NCI-H460 (cell line): ENCODE measurements around the gene CCDC92B. TPM values are rescaled to one million over a fixed set of nuclear protein-coding genes. Genes with fewer than 3 reads are reported as not detected.

Source experiments
- DNase-seq: peaks from one replicate; pipeline ENCODE4 v3.0.0-alpha.2; 2016; ENCODE audit warnings: low read depth; ENCODE audit errors: extremely low read depth
- total RNA-seq: library from RNA; depleted of rRNA; stranded (reverse); fragments of >200 nt; shearing (Covaris generic); gene quantifications from 2 replicates; pipeline ENCODE4 v1.2.3, GENCODE V29; 2014

Gene CCDC92B
- total RNA-seq, 1 experiment from 2014 or later: not detected

GRCh38 chr17:2723505-2723996 lies 25.9 kb downstream of the CCDC92B start:
- no peak for DNase-seq

- DNase-seq: no peak
Measured at GRCh38 chr17:2722611-2723010, 26.8 kb downstream of the CCDC92B start.

DNA sequence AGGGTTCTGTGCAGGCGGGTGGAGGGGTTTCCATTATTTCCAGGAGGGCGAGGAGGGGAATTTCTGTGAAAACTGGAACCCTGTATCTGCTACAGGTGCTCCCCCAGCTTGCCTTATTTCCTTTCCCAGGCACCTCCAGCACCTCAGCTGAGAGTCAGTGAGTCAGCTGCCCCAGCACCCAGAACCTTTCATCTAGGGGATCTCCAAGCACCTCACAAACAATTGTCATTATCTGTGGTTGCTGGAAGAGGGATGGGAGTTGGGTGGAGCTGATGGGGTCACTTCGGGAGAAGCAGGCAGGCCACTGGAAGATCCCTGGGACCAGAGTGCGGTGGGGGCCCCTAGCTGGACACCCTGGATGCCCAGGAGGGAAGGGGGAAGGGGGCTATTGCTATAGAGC lies 27.8 kb downstream of the CCDC92B start:
- DNase-seq: no peak

DNA sequence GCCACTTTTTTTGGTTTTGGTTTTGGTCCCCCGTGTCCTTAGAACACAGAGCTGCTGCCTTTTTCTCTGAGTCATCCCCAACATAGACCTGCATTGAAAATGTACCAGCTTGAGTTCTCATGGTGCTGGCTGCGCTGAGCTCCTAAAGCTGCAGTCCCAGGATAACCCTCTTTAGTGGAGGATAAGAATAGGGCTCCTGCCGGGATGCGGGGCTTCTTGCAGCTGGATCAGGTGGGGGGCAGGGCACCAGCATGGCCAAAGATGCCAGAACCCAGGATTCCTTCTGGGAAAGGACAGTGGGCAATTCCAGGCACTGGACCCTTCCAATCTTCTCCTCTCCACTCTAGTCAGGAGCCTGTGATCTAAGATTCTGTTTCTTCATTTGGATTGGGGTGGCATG lies 29.6 kb downstream of the CCDC92B start:
- DNase-seq: no peak

DNA sequence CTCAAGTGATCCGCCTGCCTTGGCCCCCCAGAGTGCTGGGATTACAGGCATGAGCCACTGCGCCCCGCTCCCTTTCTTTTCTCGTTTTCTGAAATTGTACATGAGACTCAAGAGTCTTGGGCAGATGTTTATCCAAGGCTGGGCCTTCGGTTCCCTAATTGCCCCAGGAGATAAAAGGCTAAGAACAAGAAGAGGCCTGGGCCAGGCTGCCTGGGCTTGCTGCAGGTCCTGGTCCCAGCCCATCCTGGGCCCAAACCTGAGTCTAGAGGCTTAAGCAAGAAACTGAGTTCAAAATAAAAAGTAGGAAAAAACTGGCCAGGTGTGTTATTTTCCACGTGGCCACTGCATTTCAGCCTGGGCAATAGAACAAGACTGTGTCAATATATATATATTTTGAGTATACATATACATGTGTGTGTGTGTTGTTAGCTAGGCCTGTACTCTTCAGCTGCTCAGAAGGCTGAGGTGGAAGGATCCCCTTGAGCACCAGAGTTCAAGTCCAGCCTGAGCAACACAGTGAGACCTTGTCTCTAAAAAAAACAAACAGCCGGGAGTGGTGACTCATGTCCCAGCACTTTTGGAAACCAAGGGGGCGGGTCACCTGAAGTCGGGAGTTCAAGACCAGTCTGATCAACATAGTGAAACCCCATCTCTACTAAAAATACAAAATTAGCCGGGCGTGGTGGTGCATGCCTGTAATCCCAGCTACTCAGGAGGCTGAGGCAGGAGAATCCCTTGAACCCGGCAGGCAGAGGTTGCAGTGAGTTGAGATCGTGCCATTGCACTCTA lies 31.1 kb downstream of the CCDC92B start:
- DNase-seq: no peak

DNA sequence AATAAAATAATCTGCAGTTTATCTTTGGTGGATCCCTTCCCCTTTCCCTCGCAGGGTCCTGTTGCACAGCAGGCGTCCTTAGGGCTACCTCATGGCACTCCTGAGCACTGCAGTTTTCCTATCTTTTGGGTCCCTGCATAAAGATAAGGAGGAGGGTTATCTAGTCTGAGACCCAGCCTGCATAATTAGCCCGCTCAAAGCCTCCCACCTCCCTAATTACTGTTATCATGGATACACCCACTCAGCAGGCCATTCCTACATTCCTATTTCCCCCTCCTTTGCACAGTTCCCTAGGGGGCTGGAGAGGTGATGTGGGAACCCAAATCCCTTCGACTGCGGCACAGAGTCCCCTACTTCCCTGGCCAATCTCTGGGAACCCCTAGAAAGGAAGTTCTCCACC lies 32.8 kb downstream of the CCDC92B start:
- DNase-seq: no peak

- no peak for DNase-seq
Measured at GRCh38 chr17:2713881-2714280, 35.6 kb downstream of the CCDC92B start.

GRCh38 chr17:2712300-2713043 lies 37.0 kb downstream of the CCDC92B start:
- no peak for DNase-seq

- peak; percentile 95 for DNase-seq
Measured at GRCh38 chr17:2711608-2712299, 37.7 kb downstream of the CCDC92B start, which contains the start of gene CLUH. Gene CLUH, minus strand, starts transcription at chr17:2711764. Its CDS starts 103 bp downstream, at chr17:2711661.

DNA sequence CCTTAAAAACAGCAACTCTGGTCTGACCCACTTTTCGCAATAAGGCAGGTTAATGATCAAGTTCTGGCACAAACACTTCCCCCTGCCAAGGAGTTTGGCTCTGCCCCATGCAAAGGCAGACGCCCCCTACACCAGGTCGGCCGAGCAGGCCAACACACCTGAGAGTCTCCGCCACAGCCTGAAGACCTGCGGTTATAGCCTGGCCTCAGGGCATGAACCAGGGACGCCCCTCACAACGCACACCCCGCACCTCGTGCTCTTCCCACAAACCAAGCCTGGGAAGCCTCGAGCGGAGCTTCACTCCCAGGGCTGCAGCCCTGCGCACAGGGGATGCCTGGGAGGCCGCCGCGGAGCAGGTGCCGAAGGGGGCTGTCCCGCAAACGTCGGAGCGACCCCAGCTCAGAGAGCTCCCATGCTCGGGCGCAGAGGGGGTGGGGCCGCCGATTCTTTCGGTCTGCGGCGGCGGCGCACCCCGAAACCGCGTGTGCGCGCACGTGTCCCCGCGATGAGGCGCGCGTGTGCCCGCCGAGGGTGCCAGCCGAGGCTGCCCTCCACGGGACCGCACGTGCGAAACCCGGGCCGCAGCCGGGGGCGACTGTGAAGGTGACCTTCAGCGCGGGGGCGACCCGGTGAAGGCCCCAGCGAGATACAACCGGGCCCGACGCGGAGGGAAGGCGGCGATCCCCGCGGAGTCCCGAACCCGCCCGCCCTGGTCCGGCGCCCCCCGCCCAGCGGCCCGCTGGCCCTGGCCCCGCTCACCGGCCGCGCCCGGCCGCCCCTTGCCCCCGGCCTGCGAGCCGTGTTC lies 38.4 kb downstream of the CCDC92B start:
- no peak for DNase-seq

DNA sequence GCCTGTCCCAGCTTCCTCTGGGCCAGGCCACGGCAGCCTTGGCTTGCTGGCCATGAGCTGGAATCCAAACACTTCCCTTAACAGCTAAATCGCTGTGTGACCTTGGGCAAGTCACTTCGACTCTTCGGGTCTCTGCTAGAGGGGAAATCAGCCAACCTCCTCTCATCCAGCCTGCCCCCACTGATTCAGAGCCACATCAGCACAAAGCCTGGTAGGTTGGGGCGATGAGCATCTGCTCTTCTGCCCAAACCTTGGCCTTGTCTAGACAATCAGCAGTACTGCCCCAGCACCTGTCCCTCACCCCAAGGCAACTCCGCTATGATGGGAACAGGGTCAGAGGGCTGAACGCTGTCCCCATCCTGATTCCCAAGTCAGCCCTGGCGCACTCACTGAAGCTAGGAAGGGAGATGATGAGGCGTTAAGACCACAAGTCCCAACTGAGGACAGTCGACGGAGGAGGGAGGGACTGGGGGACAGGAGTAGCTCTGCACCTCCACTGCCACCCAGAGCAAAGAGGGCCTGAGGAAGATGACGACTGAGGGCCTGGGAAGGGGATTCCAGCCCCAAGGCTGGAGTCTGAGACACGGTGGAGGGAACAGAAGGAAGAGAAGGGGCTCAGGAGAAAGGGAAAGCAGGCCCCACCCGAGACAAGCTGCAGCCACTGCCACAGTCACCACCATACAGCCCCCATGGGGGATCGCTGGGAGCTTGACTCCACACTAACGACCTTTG lies 39.2 kb downstream of the CCDC92B start:
- no peak for DNase-seq

DNA sequence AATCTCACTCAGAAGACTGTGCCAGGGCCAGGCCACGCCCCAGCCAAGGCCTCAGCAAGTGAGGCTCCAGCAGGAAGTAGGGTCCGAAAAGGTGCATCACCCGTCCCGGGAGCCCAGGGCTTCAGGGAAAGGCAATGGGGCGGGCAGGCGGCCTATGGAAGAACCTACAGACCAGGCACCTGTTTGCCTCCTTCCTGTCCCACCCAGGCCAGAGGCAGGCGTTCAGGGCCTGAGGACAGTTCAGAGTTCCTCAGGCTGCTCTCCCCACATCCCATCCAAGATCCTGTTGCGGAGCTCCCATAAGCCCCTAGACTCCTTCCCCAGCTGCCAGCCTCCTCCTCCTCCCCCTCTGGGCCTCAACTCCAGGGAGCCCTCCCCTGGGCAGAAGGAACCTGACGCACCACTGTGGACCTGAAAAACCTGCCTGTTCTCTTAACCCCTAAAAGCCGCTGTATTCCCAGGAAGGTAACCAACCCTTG lies 40.2 kb downstream of the CCDC92B start:
- DNase-seq: peak; percentile 27

GRCh38 chr17:2708585-2709182 lies 40.8 kb downstream of the CCDC92B start:
- no peak for DNase-seq

DNA sequence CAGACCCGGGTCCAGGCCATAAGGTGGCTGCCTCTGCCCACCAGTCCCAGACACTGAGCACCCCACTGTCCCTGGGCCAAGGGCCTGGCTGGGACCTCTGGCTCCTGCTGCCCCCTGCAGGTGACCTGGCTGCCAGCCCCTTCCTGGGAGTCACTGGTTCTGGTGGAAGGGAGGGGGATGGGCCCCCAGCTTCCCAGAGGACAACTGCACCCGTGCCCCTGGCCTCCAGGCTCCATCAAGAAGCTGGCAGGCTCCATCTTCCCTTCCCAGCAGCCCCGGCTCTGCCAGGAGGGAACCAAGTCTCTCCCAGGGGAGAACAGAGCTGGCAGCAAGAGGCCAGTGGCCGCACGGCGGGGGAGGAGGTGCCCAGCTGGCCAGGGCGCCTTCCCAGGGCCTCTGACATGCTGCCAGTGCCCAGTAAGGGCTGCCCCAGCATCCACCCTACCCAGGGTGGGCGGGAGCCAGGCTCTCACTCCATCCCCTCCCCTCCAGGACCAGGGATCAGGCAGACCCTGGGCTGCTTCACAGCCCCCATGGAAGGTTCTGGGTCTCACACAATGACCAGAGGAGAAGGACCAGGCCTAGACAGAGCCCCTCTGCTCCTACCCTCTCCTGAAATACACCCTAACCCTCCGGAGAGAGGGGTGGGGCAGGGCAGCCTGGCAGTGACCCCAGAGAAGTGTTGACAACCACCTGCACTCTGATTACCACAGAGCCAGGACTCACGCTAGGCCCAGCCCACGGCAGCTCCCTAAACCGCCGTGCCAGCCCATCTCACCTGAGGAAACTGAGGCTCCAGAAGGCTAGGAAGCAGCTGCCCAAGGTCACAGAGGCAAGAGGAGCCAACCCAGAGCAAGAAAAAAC lies 41.5 kb downstream of the CCDC92B start:
- no peak for DNase-seq

DNA sequence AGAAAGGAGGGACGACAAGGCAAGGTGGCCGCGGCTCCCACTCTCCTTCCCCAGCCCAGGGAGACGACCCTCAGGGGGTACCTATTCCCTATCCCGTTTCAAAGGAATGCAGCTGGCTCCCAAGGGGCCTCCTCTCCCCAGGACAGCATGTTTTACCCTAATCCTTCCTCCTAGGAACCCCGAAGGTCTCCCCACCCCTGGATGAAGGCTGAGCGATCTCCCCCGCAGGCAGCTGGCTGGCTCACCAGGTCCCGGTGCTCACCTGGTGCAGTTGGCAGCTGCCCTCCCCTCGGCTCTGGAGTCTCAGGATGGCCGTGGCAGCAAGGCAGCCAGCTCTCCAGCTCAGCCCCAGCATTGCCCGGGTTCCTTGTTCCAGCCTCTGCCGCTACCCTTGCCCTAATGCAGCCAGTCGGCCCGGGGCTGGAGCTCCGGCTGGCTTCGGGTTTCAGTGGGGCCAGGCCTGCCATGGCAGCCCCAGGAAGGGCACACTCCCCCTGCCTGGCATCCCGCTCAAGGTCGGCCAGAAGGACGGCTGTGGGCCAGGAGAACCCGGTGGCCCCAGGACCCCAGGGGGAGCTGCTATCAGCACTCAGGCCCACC lies 42.4 kb downstream of the CCDC92B start:
- DNase-seq: no peak

GRCh38 chr17:2705888-2706795 lies 43.3 kb downstream of the CCDC92B start:
- no peak for DNase-seq

GRCh38 chr17:2705263-2705662 lies 44.2 kb downstream of the CCDC92B start:
- DNase-seq: no peak
